Measurements from ENCODE around the gene TMOD1. TPM values are rescaled to one million over a fixed set of nuclear protein-coding genes. Genes with fewer than 3 reads are reported as not detected.

TMOD1 gene
- total and polyA plus RNA-seq, 9 of the 15 experiments (the other 6 are each of a cell fraction or from before 2014, with no cell fraction given) = 7.1 to 41.2 (median 14.2) TPM

DNA sequence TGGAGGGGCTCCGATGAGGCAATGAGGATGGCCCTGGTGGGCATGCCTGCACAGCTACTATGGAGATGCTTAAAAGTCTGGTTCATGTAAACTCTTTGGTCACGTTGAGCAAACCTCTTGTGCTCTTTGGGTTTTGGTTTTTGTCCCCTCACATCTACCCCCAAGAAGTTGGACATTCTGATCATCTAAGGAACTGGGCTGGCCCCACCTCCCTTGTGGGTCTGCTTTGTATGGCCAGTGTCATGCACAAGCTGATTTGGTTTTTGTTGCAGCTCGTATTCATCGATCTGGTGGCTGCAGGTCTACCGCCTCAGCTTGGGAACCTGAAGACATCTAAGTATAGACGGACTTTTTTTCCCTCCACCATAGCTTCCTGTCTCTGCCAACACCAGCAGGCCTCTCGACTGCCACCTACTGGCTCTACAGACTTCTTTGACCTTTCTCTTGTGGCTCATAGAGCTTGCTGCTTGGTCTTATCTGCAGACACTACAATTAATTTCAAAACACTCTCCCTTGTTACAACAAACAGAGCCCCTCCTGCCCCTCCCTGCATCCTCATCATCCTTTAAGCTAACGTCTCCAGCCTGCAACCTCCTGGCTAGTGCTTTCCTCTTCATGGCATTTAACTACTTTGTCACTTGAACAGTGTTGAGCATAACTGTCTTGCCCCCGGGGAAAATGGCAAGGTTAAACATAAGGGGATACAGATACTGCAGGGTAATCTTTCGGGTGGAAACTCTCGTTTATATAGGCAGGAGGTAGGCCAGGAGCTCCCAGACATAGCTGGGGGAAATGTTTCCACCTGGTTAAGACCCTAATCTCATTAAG, 97.2 kb downstream of the TMOD1 start (continued):
- TF ChIP-seq, protein P1, sequence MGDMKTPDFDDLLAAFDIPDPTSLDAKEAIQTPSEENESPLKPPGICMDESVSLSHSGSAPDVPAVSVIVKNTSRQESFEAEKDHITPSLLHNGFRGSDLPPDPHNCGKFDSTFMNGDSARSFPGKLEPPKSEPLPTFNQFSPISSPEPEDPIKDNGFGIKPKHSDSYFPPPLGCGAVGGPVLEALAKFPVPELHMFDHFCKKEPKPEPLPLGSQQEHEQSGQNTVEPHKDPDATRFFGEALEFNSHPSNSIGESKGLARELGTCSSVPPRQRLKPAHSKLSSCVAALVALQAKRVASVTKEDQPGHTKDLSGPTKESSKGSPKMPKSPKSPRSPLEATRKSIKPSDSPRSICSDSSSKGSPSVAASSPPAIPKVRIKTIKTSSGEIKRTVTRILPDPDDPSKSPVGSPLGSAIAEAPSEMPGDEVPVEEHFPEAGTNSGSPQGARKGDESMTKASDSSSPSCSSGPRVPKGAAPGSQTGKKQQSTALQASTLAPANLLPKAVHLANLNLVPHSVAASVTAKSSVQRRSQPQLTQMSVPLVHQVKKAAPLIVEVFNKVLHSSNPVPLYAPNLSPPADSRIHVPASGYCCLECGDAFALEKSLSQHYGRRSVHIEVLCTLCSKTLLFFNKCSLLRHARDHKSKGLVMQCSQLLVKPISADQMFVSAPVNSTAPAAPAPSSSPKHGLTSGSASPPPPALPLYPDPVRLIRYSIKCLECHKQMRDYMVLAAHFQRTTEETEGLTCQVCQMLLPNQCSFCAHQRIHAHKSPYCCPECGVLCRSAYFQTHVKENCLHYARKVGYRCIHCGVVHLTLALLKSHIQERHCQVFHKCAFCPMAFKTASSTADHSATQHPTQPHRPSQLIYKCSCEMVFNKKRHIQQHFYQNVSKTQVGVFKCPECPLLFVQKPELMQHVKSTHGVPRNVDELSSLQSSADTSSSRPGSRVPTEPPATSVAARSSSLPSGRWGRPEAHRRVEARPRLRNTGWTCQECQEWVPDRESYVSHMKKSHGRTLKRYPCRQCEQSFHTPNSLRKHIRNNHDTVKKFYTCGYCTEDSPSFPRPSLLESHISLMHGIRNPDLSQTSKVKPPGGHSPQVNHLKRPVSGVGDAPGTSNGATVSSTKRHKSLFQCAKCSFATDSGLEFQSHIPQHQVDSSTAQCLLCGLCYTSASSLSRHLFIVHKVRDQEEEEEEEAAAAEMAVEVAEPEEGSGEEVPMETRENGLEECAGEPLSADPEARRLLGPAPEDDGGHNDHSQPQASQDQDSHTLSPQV (IDR thresholded peaks at IDR 0.05) = no peak
- TF ChIP-seq, protein P2, sequence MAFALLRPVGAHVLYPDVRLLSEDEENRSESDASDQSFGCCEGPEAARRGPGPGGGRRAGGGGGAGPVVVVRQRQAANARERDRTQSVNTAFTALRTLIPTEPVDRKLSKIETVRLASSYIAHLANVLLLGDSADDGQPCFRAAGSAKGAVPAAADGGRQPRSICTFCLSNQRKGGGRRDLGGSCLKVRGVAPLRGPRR (CRISPR knock-in tag; IDR thresholded peaks at IDR 0.05) = no peak
- TF ChIP-seq DIDO1 (tag; IDR thresholded peaks at IDR 0.05; ENCODE audit: low read depth) = no peak
- TF ChIP-seq HBP1 (CRISPR knock-in tag; IDR thresholded peaks at IDR 0.05) = no peak
- TF ChIP-seq NCOA6 (IDR thresholded peaks at IDR 0.05) = no peak
- no peak for TF ChIP-seq MAFG (tag; conservative IDR thresholded peaks at IDR 0.05)
- no peak for TF ChIP-seq ZSCAN29 (IDR thresholded peaks at IDR 0.05)
- TF ChIP-seq ZNF174 (CRISPR knock-in tag; IDR thresholded peaks at IDR 0.05) = no peak
- no peak for TF ChIP-seq POLR2H (tag; IDR thresholded peaks at IDR 0.05; ENCODE audit: low read depth)
- no peak for TF ChIP-seq BCOR (IDR thresholded peaks at IDR 0.05)
- TF ChIP-seq ZSCAN32 (CRISPR knock-in tag; IDR thresholded peaks at IDR 0.05) = no peak
- TF ChIP-seq MTA2 (IDR thresholded peaks at IDR 0.05; ENCODE audit: low read depth) = no peak
- no peak for TF ChIP-seq ZNF830 (CRISPR knock-in tag; IDR thresholded peaks at IDR 0.05)
- no peak for TF ChIP-seq SPI1 (IDR thresholded peaks at IDR 0.05; ENCODE audit: borderline replicate concordance, low read depth, low read length)
- no peak for TF ChIP-seq SNIP1 (IDR thresholded peaks at IDR 0.05; ENCODE audit: low read depth)
- no peak for TF ChIP-seq RAD51 (IDR thresholded peaks at IDR 0.05; ENCODE audit: borderline replicate concordance, low read depth)
- TF ChIP-seq, protein P3, sequence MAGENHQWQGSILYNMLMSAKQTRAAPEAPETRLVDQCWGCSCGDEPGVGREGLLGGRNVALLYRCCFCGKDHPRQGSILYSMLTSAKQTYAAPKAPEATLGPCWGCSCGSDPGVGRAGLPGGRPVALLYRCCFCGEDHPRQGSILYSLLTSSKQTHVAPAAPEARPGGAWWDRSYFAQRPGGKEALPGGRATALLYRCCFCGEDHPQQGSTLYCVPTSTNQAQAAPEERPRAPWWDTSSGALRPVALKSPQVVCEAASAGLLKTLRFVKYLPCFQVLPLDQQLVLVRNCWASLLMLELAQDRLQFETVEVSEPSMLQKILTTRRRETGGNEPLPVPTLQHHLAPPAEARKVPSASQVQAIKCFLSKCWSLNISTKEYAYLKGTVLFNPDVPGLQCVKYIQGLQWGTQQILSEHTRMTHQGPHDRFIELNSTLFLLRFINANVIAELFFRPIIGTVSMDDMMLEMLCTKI (IDR thresholded peaks at IDR 0.05; ENCODE audit: partially characterized antibody) = no peak
- 0 out of 2 replicates have a peak, but pooled peaks have one; percentile 16 for TF ChIP-seq ZNF263 (CRISPR knock-in tag; IDR thresholded peaks at IDR 0.05; ENCODE audit: borderline replicate concordance)
- TF ChIP-seq BMI1 (IDR thresholded peaks at IDR 0.05; ENCODE audit: low read length) = no peak
- TF ChIP-seq, protein P4, sequence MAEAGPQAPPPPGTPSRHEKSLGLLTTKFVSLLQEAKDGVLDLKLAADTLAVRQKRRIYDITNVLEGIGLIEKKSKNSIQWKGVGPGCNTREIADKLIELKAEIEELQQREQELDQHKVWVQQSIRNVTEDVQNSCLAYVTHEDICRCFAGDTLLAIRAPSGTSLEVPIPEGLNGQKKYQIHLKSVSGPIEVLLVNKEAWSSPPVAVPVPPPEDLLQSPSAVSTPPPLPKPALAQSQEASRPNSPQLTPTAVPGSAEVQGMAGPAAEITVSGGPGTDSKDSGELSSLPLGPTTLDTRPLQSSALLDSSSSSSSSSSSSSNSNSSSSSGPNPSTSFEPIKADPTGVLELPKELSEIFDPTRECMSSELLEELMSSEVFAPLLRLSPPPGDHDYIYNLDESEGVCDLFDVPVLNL (CRISPR knock-in tag; IDR thresholded peaks at IDR 0.05; ENCODE audit: low read depth) = no peak

Measured in K562 (cell line).